NK-92 treated with Interleukin-12 subunit alpha and Interleukin-12 subunit beta, amount 100 ng/mL, for 24 hours (cell line): ENCODE measurements around the gene PNKD.

Experiments
- DNase-seq: peaks from one replicate; lab custom pipeline; 2025; lab: John Stamatoyannopoulos, UW

The PNKD gene, protein sequence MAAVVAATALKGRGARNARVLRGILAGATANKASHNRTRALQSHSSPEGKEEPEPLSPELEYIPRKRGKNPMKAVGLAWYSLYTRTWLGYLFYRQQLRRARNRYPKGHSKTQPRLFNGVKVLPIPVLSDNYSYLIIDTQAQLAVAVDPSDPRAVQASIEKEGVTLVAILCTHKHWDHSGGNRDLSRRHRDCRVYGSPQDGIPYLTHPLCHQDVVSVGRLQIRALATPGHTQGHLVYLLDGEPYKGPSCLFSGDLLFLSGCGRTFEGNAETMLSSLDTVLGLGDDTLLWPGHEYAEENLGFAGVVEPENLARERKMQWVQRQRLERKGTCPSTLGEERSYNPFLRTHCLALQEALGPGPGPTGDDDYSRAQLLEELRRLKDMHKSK

DNA sequence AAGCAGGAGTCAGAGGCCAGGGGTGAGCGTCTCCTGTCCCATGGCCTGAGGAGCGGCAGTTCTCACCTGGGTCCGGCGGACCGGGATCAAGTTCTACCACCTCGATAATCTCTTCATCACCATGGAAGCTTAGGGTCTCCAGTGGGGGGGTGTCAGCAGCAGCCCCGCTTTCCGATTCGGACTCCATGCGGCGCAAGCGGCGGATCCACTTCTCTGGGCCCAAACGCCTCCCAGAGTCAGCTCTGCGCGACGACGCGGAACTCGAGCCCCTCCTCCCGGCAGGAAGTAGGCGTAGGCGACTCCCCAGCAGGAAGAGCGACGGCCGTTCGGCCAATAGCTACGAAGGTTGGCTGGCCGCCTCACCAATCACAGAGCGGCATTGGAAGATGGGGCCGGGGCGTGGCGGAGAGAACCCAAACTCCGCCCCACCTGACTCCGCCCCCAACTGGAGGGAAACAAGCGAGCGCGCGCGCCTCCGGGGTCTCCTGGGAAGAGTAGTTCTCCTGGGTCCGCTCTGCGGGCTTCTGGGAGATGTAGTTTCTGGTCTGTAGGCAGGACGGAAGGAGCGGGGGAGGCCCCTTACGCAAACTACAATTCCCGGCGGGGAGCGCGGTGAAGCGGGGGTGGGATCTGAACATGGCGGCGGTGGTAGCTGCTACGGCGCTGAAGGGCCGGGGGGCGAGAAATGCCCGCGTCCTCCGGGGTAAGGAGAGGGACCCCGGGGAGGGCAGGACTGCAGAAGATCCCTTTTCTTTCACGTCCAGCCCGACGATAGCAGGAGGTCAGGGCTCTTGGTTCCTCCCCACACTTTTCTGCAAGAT is at the start of gene PNKD, which contains the start of gene AAMP:
PNKD (plus strand) TSS at position 620 of the 821 bp plus-strand sequence; CDS start at position 637, 17 bp downstream.
AAMP (minus strand) TSS at position 238 of the 821 bp plus-strand sequence; CDS start at position 187, 51 bp downstream.
- DNase-seq, result peak; percentile 99

GRCh38 chr2:218221000-218221399 is 49.3 kb upstream of the PNKD start:
- no peak for DNase-seq

DNA sequence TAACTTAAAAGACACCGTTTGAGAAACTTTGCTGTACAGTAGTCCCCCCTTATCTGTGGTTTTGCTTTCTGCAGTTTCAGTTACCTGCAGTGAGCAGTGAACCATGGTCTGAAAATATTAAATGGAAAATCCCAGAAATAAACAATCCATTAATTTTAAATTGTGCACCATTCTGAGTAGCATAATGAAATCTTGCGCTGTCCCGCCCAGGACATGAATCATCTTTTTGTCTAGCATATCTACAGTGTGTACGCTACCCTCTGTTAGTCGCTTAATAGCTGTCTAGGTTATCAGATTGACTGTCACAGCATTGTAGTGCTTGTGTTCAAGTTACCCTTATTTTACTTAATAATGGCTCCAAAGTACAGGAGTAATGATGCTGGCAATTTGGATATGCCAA is 47.3 kb upstream of the PNKD start:
- no peak for DNase-seq

GRCh38 chr2:218224186-218224585 is 46.1 kb upstream of the PNKD start:
- no peak for DNase-seq

- no peak for DNase-seq
Measured at GRCh38 chr2:218226903-218227302, 43.4 kb upstream of the PNKD start.

DNA sequence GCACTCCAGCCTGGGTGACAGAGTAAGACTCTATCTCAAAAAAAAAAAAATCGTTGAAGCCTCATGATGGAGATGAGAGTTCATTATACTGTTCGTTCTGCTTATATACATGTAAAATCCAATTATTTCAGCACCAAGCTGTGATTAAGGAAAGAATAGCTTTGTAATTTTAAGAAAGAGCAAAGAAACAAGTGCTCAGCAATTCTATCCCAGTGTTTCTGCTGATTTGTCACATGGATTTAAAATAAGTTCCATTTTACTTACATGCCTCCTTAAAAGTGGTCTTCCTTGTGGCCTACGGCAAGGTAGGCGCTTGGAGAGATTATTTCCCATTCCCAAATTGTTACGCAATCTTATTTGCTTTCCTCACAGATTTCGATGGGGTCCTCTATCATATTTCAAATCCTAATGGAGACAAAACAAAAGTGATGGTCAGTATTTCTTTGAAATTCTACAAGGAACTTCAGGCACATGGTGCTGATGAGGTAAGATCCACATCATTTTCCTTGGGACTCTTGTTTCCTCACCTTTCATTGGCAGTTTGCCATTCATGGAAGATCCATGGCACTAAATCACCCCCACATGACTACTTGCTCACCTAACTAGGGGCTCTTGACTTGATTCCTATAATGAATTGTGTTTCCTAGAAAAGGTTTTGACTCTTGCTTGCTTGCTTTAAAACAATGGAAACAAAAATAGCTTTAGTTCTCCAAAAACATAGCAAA is 41.8 kb upstream of the PNKD start:
- no peak for DNase-seq

GRCh38 chr2:218229239-218229638 is 41.1 kb upstream of the PNKD start:
- DNase-seq, result peak; percentile 21

DNA sequence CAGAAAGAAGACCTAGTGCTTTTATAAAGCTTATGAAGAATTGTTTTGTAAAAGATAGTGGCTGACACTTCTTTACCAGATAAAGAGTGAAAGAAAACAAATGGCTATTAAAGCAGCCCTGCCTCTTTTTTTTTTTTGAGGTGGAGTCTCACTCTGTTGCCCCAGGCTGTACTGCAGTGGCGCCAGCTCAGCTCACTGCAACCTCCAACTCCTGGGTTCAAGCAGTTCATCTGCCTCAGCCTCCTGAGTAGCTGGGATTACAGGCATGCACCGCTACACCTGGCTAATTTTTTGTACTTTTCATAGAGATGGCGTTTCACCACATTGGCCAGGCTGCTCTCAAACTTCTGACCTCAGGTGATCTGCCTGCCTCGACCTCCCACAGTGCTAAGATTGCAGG is 40.5 kb upstream of the PNKD start:
- peak; percentile 13 for DNase-seq

DNA sequence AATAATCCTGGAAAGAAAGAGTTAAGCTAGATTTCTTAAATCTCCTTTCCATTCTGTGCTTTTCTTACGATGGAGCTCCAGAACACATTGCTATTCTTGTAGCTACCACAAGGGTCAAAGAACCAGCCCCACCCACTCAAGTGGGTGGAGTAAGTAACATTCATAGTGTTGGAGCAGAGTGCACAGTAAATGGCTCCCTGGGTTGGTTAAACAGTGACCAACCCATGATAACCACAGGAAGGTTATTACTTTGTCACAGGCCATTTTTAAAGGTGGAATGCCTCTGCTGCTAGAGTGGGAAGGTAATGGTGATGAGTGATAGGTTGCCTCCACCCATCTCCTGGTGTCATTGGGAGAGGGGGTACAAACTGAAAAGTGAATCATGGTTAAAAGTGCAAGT is 39.4 kb upstream of the PNKD start:
- DNase-seq, result peak; percentile 43

DNA sequence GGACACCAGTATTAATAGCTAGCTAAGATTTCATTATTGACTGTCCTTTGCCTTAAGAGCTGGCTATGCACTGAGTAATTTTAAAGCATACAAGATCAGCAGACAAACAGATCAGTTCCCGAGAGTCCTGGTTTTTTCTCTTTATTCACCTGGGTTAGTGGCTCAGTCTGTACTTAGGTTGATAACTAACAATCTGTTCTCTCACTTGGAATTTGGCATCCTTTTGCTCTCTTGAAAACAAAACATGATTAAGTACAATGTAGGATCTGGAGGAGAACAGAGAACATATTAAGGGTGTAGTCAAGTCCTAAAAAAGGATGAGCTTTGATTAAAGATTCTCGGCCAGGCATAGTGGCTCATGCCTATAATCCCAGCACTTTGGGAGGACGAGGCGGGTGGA is 36.8 kb upstream of the PNKD start:
- no peak for DNase-seq

- DNase-seq, result no peak
Measured at GRCh38 chr2:218234521-218234920, 35.8 kb upstream of the PNKD start.

- no peak for DNase-seq
Measured at GRCh38 chr2:218235017-218235416, 35.3 kb upstream of the PNKD start.

GRCh38 chr2:218236829-218237228 is 33.5 kb upstream of the PNKD start:
- no peak for DNase-seq

DNA sequence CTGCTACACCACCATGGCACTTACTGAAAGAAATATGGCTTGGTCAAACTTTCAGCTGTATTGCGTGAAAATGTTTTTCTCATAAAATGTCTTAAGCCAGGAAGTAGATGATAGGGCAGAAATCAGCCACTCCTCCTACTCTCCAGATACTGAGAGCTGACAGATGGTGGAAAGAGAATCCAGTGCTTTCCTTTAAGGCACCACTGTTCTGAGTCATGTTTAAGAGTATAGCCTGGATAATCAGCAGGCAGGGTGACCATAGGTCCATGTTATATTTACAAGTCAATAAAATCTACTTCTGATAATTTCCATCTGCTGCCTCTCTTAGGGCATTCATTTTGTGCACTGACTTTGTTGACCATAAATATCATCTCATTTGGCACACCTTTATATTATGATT is 31.4 kb upstream of the PNKD start:
- no peak for DNase-seq

GRCh38 chr2:218244204-218244603 is 26.1 kb upstream of the PNKD start:
- no peak for DNase-seq

GRCh38 chr2:218244665-218245064 is 25.7 kb upstream of the PNKD start:
- no peak for DNase-seq

DNA sequence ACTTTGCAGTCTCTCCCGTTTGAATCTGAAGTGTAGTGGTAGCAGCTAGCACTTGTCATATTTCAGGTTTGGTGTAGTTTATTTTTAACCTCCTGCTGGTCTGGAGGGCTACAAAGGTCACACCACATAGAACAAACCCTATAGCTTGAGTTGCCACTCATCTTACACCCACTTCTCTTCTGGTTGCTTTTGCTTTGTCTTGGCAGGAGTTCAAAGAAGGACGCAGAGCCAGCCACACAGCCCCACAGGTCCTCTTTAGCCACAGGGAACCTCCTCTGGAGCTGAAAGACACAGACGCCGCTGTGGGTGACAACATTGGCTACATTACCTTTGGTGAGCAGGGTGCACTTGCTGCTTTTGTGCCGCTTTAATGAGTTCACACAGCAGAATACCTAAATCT is 25.1 kb upstream of the PNKD start:
- no peak for DNase-seq

DNA sequence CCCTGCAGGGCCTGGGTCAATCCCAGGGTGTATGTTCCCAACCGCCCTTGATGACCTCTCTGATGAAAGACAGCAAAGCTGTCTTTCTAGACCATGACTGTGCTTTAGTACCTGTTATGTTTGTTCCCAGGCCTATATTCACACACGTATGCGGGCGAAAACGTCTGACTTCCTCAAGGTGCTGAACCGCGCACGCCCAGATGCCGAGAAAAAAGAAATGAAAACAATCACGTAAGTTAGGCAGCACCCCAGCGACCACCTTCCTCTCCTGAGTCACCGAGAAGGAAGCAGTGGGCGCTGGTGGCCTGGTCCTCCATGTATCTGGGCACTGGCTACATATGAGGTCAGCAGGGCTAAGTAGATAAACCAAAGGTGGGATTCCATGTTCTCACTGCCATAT is 20.6 kb upstream of the PNKD start:
- DNase-seq, result no peak

DNA sequence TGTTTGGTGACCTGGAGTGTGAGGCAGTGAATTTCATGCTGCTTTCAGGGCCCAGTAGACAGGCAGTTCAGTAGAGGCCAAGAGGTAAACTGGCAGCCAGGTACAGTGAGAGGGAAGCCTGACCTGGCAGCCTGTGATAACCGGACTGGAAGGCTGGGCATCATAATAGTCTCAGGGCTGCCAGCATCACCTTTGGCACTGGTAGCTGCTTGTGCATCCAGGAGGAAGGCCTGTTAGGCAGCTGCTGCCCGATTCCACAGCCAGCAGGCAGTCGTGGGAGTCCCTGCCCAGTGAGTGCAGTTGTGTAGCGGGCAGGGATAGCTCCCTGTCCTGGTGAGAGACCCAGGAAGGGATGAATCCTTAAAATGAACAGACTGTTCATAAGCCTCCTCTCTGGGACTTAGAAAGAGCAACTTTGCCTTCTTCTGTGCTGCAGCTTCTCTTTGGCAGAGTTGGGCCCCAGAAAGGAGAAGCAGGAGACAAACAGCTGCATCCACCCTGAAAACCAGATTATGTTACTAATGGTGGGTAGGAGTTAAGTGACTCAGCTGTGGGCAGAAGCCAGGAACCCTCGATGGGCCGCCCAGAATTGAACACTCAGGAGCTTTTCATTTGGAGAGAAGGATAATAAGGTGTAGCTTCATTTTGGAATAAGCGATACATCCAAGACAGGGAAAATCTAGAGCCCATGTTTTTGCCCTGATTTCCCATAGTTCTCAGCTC is 17.6 kb upstream of the PNKD start:
- no peak for DNase-seq

DNA sequence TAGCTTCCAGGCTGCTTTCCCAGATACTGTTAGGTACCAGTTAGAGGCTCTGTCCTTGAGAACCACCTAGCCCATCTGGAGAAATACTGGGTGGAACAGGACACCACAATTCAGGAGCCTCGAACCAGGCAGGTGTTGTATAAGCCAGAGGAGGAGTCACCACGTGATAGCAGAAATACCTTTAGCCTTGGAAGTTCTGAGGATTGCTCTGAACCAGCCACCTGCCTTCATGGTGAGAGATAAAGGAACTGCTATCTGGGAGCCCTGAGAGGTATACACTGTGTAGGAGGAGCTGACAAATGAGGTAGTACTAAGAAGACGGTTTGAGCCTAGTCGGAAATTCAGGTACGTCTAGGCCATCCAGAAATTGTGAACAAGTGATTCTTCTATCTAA is 17.1 kb upstream of the PNKD start:
- DNase-seq, result no peak

GRCh38 chr2:218255446-218255845 is 14.9 kb upstream of the PNKD start:
- no peak for DNase-seq
